Measurements from ENCODE around the gene PPARA.

DNA sequence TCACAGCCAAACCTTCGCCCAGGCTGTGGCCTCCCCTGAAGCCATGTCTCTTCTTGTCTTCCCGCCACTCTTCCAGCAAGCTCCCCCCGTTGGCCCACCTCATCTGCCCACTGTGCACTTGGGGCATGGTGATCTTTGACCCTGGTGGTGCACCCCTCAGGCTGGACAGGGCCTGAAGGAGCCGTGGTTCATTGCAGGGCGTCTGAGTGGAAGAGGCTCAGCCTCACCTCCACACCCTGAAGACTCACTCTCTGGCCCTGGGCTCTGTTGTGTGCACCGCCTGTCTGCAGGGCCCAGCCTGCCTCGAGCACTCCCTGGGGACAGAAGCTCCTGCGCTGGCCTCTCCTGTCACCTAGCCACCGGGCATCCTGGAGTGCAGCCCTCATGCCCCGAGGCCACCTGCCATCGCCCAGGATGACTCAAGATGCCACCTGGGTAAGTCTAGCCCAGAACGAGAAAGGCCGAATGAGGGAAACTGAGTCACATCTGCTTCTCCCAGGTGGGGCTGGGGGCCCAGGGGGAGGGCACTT is 40.8 kb upstream of the PPARA start:
- TF ChIP-seq, protein P1, sequence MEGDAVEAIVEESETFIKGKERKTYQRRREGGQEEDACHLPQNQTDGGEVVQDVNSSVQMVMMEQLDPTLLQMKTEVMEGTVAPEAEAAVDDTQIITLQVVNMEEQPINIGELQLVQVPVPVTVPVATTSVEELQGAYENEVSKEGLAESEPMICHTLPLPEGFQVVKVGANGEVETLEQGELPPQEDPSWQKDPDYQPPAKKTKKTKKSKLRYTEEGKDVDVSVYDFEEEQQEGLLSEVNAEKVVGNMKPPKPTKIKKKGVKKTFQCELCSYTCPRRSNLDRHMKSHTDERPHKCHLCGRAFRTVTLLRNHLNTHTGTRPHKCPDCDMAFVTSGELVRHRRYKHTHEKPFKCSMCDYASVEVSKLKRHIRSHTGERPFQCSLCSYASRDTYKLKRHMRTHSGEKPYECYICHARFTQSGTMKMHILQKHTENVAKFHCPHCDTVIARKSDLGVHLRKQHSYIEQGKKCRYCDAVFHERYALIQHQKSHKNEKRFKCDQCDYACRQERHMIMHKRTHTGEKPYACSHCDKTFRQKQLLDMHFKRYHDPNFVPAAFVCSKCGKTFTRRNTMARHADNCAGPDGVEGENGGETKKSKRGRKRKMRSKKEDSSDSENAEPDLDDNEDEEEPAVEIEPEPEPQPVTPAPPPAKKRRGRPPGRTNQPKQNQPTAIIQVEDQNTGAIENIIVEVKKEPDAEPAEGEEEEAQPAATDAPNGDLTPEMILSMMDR (IDR thresholded peaks at IDR 0.05): no peak
- no peak for TF ChIP-seq POLR2A (IDR thresholded peaks at IDR 0.05)
